ENCODE results near the gene ALKBH5. TPM values are rescaled to one million over a fixed set of nuclear protein-coding genes. Genes with fewer than 3 reads are reported as not detected.

The ALKBH5 gene
- total RNA-seq, 2 donors from 2014 or later = 45.4 to 48.8 TPM

GRCh38 chr17:18256351-18256750, 72.7 kb downstream of the ALKBH5 start:
- no peaks in the 10 kb centered on the region for H3K9me3 ChIP-seq
- no peak for DNase-seq
- no peaks in the 10 kb centered on the region for H3K27me3 ChIP-seq
- ATAC-seq = no peak
- 54 to 81% methylated on average over 4 to 11 of the region's 11 CpGs for WGBS, 2 donors
- peak overlapping the region in 3 of 4 donors; percentile 89 to 99 (median 97) for H3K27ac ChIP-seq
- H3K4me3 ChIP-seq = no peak overlapping the region
- no peak for TF ChIP-seq CTCF (IDR thresholded peaks at IDR 0.05)
- TF ChIP-seq POLR2A (IDR thresholded peaks at IDR 0.05) = no peak
- intact Hi-C loops (cut with DNase I) = no loop called here
- H3K4me1 ChIP-seq = peaks cover 33% of the 10 kb centered on the region
- peaks cover 14 to 30% of the 10 kb centered on the region in 2 donors for H3K36me3 ChIP-seq (replicated peaks in 1 of 2; ENCODE audit: insufficient read depth in 1 of 2, low read depth in 2 of 2)

- intact Hi-C loops (cut with DNase I) = no loop called here
- WGBS, 2 donors = 26 to 61% methylated on average over 4 to 6 of the region's 7 CpGs
- H3K9me3 ChIP-seq = no peaks in the 10 kb centered on the region
- no peaks in the 10 kb centered on the region for H3K27me3 ChIP-seq
- no peak overlapping the region for H3K4me3 ChIP-seq
- TF ChIP-seq CTCF (IDR thresholded peaks at IDR 0.05) (no peak), POLR2A (IDR thresholded peaks at IDR 0.05) (no peak)
- peaks cover 37% of the 10 kb centered on the region for H3K4me1 ChIP-seq
- DNase-seq (no peak), ATAC-seq (no peak)
- H3K27ac ChIP-seq = peak overlapping the region; percentile 89 to 99 (median 97)
- peaks cover 14 to 26% of the 10 kb centered on the region in 2 donors for H3K36me3 ChIP-seq (replicated peaks in 1 of 2; ENCODE audit: insufficient read depth in 1 of 2, low read depth in 2 of 2)
Measured at GRCh38 chr17:18256776-18257175, 73.1 kb downstream of the ALKBH5 start.

- DNase-seq = peak; percentile 69 to 73 (median 71)
- peak in 2 of 3 donors; percentile 12 to 40 for TF ChIP-seq POLR2A (IDR thresholded peaks at IDR 0.05)
- TF ChIP-seq CTCF (IDR thresholded peaks at IDR 0.05) = no peak
- peak; percentile 12 for ATAC-seq
- peaks cover 14 to 26% of the 10 kb centered on the region in 2 donors for H3K36me3 ChIP-seq (replicated peaks in 1 of 2; ENCODE audit: insufficient read depth in 1 of 2, low read depth in 2 of 2)
- peak overlapping the region; percentile 49 to 94 for H3K4me3 ChIP-seq
- intact Hi-C loops (cut with DNase I) = no loop called here
- H3K27me3 ChIP-seq = no peaks in the 10 kb centered on the region
- peak overlapping the region; percentile 89 to 99 (median 97) for H3K27ac ChIP-seq
- no peaks in the 10 kb centered on the region for H3K9me3 ChIP-seq
- 5 to 6% methylated on average over 14 to 18 of the region's 18 CpGs for WGBS, 2 donors
- peaks cover 43% of the 10 kb centered on the region for H3K4me1 ChIP-seq
Measured at GRCh38 chr17:18257268-18257981, 73.8 kb downstream of the ALKBH5 start.

- peaks cover 14 to 24% of the 10 kb centered on the region in 2 donors for H3K36me3 ChIP-seq (replicated peaks in 1 of 2; ENCODE audit: insufficient read depth in 1 of 2, low read depth in 2 of 2)
- ATAC-seq = peak; percentile 31
- 1 to 7% methylated on average over 3 to 16 of the region's 16 CpGs for WGBS, 2 donors
- no peaks in the 10 kb centered on the region for H3K9me3 ChIP-seq
- TF ChIP-seq POLR2A (IDR thresholded peaks at IDR 0.05) (no peak), CTCF (IDR thresholded peaks at IDR 0.05) (no peak)
- H3K4me3 ChIP-seq = peak overlapping the region; percentile 49 to 94
- peak overlapping the region; percentile 89 to 99 (median 97) for H3K27ac ChIP-seq
- H3K4me1 ChIP-seq = peaks cover 49% of the 10 kb centered on the region
- intact Hi-C loops (cut with DNase I) = no loop called here
- H3K27me3 ChIP-seq = no peaks in the 10 kb centered on the region
- peak; percentile 72 to 83 (median 78) for DNase-seq
Measured at GRCh38 chr17:18257982-18258355, 74.3 kb downstream of the ALKBH5 start.
